GM19467 (cell line): ENCODE measurements around the gene LDLRAD3.

Source experiments
- ATAC-seq: cut with Tn5 transposase; IDR thresholded peaks from one replicate; pipeline ENCODE4 v1.9.1; 2021; ENCODE audit warnings: mild to moderate bottlenecking, moderate library complexity; ENCODE audit not compliant: unreplicated experiment

Gene LDLRAD3

GRCh38 chr11:35924811-35925210, 19.1 kb upstream of the LDLRAD3 start:
- no peak for ATAC-seq

GRCh38 chr11:35927104-35927503, 16.8 kb upstream of the LDLRAD3 start:
- ATAC-seq = no peak

- ATAC-seq = no peak
Measured at GRCh38 chr11:35927682-35928081, 16.2 kb upstream of the LDLRAD3 start.

- no peak for ATAC-seq
Measured at GRCh38 chr11:35928688-35929395, 15.0 kb upstream of the LDLRAD3 start.

GRCh38 chr11:35930466-35930865, 13.4 kb upstream of the LDLRAD3 start:
- no peak for ATAC-seq

GRCh38 chr11:35932121-35932520, 11.7 kb upstream of the LDLRAD3 start:
- no peak for ATAC-seq

- no peak for ATAC-seq
Measured at GRCh38 chr11:35932681-35933319, 11.1 kb upstream of the LDLRAD3 start.

- ATAC-seq = no peak
Measured at GRCh38 chr11:35933320-35933871, 10.5 kb upstream of the LDLRAD3 start.

- ATAC-seq = no peak
Measured at GRCh38 chr11:35934271-35934670, 9.6 kb upstream of the LDLRAD3 start.

- no peak for ATAC-seq
Measured at GRCh38 chr11:35934981-35935380, 8.9 kb upstream of the LDLRAD3 start.

GRCh38 chr11:35935390-35935789, 8.5 kb upstream of the LDLRAD3 start:
- ATAC-seq = no peak

GRCh38 chr11:35937111-35937510, 6.8 kb upstream of the LDLRAD3 start:
- ATAC-seq = no peak

- no peak for ATAC-seq
Measured at GRCh38 chr11:35937700-35938099, 6.2 kb upstream of the LDLRAD3 start.

GRCh38 chr11:35938231-35938630, 5.6 kb upstream of the LDLRAD3 start:
- no peak for ATAC-seq

- ATAC-seq = no peak
Measured at GRCh38 chr11:35943309-35943708, 553 bp upstream of the LDLRAD3 start.

GRCh38 chr11:35944503-35945136, 758 bp downstream of the LDLRAD3 start:
- ATAC-seq = no peak

- ATAC-seq = no peak
Measured at GRCh38 chr11:35945137-35945518, 1.3 kb downstream of the LDLRAD3 start.

GRCh38 chr11:35946766-35947165, 2.9 kb downstream of the LDLRAD3 start:
- no peak for ATAC-seq

GRCh38 chr11:35947437-35947836, 3.6 kb downstream of the LDLRAD3 start:
- ATAC-seq = no peak

- ATAC-seq = no peak
Measured at GRCh38 chr11:35949242-35949641, 5.4 kb downstream of the LDLRAD3 start.

- no peak for ATAC-seq
Measured at GRCh38 chr11:35950082-35950481, 6.2 kb downstream of the LDLRAD3 start.

- ATAC-seq = no peak
Measured at GRCh38 chr11:35951680-35952079, 7.8 kb downstream of the LDLRAD3 start.
